Measurements from ENCODE around the gene SAMSN1. TPM values are rescaled to one million over a fixed set of nuclear protein-coding genes. Genes with fewer than 3 reads are reported as not detected.
A peak's percentile ranks its signal among the peaks of the same experiment; 100 is the strongest.

SAMSN1 gene
- total RNA-seq, 1 donor = under 0.01 TPM

DNA sequence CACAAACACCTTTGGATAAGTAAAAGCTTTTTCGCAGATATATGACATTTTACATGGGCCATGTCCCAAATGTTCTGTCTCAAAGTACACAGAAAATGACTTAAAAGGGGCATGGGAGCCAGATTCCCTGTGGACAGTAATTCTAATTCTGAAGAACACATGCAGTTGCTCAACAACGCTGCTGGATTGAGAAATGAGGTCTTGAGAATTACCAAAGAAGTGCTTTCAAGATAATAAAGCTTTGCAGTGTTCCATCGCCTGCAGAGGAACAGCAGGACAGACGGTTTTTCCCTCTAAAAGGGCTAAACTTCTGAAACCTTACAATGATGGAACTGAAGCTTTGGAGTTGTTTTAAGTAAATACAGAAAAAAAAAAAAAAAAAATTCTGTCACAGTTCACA, 107.9 kb downstream of the SAMSN1 start:
- Histone ChIP-seq H3K9me3 (ENCODE audit: low read depth, low read length) (peaks cover 2% of the 10 kb centered on the region), H3K27ac (ENCODE audit: low read depth, low read length) (no peak overlapping the region), H2AFZ (ENCODE audit: low read length) (no peak overlapping the region), H4K20me1 (ENCODE audit: insufficient read depth, low read length) (no peaks in the 10 kb centered on the region), H3K4me2 (ENCODE audit: insufficient read depth, low read length) (no peak overlapping the region), H3K4me1 (ENCODE audit: insufficient read depth, low read length) (no peaks in the 10 kb centered on the region), H3K4me3 (ENCODE audit: insufficient read depth, low read length) (no peak overlapping the region), H3K79me2 (ENCODE audit: insufficient read depth, low read length) (no peaks in the 10 kb centered on the region), H3K27me3 (ENCODE audit: insufficient read depth, low read length) (no peaks in the 10 kb centered on the region), H3K36me3 (ENCODE audit: insufficient read depth, low read length) (no peaks in the 10 kb centered on the region)
- DNase-seq (ENCODE audit: insufficient read length, low spot score, missing footprints) = peak; percentile 14
- TF ChIP-seq, protein P1, sequence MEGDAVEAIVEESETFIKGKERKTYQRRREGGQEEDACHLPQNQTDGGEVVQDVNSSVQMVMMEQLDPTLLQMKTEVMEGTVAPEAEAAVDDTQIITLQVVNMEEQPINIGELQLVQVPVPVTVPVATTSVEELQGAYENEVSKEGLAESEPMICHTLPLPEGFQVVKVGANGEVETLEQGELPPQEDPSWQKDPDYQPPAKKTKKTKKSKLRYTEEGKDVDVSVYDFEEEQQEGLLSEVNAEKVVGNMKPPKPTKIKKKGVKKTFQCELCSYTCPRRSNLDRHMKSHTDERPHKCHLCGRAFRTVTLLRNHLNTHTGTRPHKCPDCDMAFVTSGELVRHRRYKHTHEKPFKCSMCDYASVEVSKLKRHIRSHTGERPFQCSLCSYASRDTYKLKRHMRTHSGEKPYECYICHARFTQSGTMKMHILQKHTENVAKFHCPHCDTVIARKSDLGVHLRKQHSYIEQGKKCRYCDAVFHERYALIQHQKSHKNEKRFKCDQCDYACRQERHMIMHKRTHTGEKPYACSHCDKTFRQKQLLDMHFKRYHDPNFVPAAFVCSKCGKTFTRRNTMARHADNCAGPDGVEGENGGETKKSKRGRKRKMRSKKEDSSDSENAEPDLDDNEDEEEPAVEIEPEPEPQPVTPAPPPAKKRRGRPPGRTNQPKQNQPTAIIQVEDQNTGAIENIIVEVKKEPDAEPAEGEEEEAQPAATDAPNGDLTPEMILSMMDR (IDR thresholded peaks at IDR 0.05; ENCODE audit: extremely low read depth, low read depth, low read length) = no peak

DNA sequence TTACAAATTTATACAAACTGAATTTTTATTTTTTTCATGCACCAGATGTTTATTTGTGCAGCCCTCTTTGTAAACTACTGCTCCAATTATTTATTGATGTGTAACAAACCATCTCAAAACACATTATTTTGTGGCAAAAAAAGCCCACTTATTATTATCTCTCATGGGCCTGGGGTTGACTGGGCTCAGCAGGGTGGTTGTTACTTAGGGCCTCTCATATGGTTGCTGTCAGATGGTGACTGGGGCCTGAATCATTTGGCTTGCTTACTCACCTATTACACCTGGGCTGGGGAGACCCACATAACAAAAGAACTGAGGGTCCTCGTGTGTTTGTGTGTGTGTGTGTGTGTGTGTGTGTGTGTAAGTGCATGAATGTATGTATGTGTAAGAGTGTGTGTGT, 110.7 kb downstream of the SAMSN1 start:
- Histone ChIP-seq H3K36me3 (ENCODE audit: insufficient read depth, low read length) (no peaks in the 10 kb centered on the region), H4K20me1 (ENCODE audit: insufficient read depth, low read length) (no peaks in the 10 kb centered on the region), H3K9me3 (ENCODE audit: low read depth, low read length) (peaks cover 2% of the 10 kb centered on the region), H3K4me1 (ENCODE audit: insufficient read depth, low read length) (no peaks in the 10 kb centered on the region), H3K4me3 (ENCODE audit: insufficient read depth, low read length) (no peak overlapping the region), H3K79me2 (ENCODE audit: insufficient read depth, low read length) (no peaks in the 10 kb centered on the region), H2AFZ (ENCODE audit: low read length) (no peak overlapping the region), H3K27me3 (ENCODE audit: insufficient read depth, low read length) (no peaks in the 10 kb centered on the region), H3K27ac (ENCODE audit: low read depth, low read length) (no peak overlapping the region), H3K4me2 (ENCODE audit: insufficient read depth, low read length) (no peak overlapping the region)
- no peak for DNase-seq (ENCODE audit: insufficient read length, low spot score, missing footprints)
- TF ChIP-seq, protein P1 (IDR thresholded peaks at IDR 0.05; ENCODE audit: extremely low read depth, low read depth, low read length) = no peak

Other genes starting within 250 kb of the SAMSN1 start
- gene HSPA13, start 163.2 kb downstream of the SAMSN1 start, total RNA-seq = 68.7 and 70.9 TPM in 2 replicates

Data from osteoblast (primary cell).